ENCODE data around the gene DPPA2.

The DPPA2 gene

DNA sequence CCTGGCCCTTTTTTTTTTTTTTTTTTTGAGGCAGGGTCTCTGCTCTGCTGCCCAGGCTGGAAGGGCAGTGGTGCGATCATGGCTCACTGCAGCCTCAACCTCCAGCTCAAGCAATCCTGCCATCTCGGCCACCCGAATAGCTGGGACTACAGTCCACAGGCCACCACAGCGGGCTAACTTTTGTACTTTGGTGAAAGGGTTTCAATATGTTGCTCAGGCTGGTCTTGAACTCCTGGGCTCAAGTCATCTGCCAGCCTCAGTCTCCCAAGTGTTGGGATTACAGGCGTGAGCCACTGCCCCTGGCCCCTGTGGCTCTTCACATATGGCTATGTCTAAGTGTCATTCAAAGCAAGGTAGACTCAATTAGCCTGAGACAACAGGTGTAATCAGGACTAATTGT, 8.8 kb upstream of the DPPA2 start:
- no peak for DNase-seq (ENCODE audit: low read depth, low spot score)

DNA sequence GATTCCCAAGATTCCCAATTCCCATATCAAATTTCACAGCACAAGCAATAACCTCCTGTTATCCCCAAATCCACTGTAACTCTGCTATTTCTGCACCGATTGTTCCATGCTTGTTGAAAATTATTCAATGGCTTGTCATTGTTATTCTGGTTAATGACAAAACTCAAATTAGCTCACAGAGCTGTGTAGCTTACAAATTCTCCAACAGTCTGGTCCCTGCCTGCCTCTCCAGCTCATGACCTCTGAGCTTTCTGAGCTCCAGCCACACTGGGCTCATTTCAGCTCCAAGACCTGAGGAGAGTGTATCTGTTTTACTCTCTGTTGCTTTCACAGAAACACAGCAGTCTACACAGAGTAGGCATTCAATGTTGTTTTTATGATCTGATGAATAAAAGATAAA, 3.3 kb downstream of the DPPA2 start:
- no peak for DNase-seq (ENCODE audit: low read depth, low spot score)

DNA sequence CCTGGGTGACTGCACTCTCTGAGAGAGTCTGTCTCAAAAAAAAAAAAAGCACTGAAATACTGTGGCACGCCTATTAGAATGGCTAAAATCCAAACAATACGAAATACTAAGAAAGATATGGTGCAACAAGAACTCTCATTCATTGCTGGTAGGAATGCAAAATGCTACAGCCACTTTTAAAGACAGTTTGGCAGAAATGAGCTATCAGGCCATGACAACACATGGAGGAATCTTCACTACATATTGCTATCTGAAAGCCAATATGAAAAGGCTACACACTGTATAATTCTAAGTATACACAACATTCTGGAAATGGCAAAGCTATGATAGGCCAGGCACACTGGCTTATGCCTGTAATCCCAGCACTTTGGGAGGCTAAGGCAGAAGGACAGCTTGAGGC, 18.8 kb downstream of the DPPA2 start:
- no peak for DNase-seq (ENCODE audit: low read depth, low spot score)

DNA sequence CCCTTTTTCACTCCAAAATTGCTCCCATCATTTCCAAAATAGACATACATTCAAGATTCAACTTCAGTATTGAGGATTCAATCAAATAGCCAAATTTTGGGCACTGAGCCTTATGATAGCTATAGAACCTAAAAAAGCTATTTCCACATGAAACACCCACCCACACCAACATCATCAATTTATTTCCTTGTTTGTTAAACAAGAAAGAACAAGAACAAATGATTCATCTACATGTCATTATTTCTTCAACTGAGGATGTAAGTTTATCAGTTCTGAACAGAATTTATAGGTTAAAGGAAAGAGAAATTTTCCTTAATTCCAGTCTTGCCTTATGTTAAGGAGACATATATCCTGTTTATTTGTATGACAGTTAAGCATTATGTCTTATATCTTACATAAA, 32.2 kb downstream of the DPPA2 start:
- no peak for DNase-seq (ENCODE audit: low read depth, low spot score)

DNA sequence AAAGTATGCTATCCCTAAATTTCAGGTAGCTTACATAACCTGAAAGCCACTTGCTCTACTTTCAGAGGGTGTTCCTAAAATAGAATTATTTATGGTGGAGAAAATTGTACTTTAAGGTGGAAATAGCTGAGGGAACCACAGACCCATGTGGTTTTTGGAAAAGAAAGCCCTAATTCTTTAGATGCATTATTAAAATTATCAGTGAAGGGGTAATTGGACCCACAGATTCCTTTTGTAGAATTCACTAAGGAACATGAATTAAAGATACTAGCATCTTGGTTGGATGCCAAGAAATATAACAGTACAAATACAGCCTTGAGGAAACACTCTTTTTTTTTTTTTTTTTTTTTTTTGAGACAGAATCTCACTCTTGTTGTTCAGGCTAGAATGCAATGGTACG, 37.8 kb downstream of the DPPA2 start:
- DNase-seq (ENCODE audit: low read depth, low spot score), result no peak

DNA sequence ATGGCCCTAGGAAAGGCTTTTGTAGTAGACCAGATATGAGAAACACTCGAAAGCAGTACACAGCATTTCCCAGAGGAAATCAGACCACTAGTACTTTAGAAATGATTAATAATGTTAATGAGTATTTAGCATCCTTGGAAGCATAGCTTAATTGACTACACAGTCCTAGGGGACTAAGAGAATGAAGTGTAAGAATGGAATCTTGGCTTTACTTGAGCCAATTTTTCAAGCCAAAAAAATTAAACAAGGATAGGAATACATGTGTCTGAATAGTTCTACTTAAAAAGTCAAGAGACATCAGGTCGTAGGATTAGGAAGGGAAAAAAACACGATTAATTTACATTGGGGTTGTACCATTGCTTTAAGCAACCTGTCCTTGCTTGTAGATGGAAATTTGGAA, 38.2 kb downstream of the DPPA2 start:
- no peak for DNase-seq (ENCODE audit: low read depth, low spot score)

DNA sequence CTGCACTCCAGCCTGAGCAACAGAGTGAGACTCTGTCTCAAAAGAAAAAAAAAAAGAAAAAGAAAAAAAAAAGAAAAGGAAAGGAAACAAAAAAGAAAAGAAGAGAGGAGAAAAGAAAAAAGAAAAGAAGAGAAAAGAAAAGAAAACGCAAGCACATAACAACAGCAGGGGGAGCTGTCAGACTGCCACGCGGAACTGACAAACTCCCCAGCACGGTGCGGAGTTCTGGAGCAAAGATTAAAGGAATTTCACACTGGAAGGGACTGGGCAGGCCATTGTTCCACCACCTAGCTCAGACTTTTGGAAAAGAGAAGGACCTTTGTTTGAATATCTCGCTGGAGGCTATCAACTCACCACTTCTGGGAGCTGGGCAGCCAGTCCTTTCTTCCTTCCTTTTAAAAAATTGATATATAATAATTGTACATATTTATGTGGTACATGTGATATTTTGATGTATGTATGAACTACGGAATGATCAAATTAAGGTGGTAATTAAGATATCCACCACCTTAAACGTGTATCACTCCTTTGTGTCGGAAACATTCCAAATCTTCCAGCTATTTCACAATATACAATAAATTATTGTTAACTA, 40.5 kb downstream of the DPPA2 start:
- DNase-seq (ENCODE audit: low read depth, low spot score), result peak; percentile 23

DNA sequence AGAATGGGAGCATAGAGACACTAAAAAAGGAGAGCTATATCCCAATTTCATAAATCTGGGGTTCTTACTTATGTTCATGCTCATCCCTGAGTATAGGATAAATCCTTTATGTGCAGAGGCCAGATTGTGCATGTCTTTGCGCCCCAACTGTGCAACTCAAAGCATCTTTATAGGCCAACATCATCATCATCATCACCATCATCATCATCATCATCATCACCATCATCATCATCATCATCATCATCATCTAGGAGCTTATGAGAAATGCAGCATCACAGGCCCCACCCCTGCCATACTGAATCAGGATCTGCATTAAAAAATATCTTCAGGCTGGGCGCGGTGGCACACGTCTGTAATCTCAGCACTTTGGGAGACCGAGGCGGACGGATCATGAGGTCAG, 45.5 kb downstream of the DPPA2 start:
- DNase-seq (ENCODE audit: low read depth, low spot score), result no peak

DNA sequence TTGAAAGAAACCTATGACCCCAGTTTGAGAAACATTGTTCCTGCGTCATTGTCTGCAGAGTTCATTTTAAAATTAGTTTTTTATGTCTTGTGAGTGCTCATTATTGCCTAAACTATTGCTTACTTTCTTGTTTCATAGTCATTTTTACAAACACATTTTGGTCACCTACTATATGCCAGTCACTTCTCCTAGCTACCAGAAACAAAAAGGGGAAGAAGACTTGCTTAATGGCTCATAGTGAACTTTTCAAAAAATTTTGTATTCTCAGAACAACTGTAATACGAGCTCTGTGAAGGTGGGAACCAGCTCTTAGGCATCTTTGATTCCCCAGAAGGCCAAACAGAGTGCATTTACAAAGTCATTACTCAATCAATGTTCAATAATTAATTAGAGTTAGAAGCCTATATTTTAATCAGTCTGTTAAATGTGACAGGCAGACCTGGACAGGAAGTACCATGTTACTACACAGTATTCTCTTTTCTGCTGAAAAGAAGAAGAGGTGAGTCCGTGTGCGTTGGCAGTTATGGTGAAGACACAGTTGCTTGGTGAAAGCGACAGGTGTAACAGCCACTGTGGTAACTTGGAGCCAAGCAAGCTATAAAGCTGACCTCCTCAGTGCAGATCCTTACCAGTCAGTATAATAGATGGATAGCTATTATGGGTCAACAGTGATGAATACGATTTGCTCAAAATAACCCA, 46.6 kb downstream of the DPPA2 start:
- no peak for DNase-seq (ENCODE audit: low read depth, low spot score)

DNA sequence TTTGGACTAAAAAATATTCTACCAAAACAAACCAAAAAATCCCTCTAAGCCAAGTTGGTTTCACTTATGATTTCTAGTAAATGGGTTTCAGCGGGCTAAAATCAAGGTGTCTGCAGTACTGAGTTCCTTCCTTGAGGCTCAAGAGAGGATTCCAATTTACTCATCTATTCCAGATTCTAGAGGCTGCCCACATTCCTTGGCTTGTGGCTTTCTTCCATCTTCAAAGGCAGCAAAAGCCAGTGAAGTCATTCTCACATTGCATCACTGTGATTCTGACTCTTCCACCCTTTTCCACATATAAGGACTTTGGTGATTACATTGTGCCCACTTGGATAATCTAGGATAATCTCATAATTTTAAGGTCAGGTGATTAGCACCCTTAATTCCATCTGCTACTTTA, 48.1 kb downstream of the DPPA2 start:
- DNase-seq (ENCODE audit: low read depth, low spot score), result no peak

DNA sequence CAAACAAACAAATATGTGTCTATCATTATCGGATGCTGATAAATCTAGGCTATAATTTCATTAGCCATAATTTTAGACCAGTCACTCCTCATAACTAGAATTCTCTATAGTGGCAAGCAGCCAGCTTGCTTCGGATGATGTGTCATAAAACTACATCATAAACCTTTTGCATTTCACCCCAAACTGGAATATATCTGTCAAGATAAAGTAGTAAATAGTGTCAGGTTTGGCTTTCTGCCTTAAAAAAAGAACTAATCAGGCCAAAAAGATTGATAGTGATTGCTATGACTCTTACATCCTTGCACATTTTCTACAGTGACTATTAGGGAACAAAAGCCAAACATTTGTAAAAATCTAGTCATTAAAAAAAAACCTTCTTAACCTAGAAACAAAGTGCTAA, 51.0 kb downstream of the DPPA2 start:
- no peak for DNase-seq (ENCODE audit: low read depth, low spot score)

DNA sequence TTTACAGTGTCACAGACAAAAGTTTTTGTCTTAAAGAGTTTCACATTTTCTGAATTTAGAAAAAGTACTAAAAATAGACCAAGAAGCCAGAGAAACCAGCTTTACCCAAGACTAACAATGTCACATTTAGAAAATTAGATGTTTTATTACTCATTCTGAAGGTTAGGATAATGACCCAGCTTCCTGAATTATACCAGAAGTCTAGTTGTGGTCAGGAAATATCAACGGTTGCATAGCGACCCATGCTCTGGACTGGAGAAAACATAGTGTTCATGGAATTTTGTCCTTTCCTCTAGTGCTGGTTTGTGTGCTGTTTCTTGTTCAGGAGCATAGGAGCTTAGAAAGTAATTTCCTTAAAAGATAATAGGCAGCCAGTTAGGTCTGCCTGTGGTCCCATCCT, 59.0 kb downstream of the DPPA2 start:
- no peak for DNase-seq (ENCODE audit: low read depth, low spot score)

DNA sequence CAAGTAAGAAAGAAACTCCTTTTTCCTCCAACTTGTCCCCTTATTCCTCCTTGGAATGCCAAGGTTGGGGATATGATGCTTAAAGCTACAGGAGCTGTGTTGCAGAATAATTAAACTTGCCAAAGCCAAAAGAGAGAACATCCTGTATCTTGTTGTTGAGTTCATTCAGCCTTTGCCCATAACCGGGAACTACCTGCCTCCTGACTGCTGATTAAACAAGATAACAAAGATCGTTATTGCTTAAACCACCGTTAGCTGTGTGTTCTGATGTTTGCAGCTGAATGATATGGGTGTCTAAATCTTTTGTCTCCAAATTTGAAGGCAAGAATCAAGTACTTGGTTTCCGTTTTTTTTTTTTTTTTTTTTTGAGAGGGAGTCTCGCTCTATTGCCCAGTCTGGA, 61.5 kb downstream of the DPPA2 start:
- DNase-seq (ENCODE audit: low read depth, low spot score), result no peak

DNA sequence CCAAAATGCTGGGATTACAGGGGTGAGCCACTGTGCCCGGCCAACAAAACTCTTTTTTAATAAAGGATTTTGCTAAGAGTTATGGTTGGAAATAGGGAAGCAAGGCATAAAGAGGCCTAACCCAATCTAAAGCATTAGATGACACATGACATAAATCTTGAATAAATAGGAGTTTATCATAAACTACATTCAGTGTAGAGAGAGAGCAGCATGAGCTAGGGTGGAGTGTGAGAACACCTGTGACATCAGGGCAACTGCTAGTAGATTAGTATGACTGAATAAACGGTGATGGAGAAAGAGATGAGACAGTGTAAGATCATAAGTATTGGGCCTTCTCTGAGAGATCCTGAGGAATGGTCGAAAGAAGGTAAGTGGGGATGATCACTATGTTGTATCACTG, 63.7 kb downstream of the DPPA2 start:
- DNase-seq (ENCODE audit: low read depth, low spot score), result no peak
